Measurements from ENCODE around the gene BCHE. TPM values are rescaled to one million over a fixed set of nuclear protein-coding genes. Genes with fewer than 3 reads are reported as not detected.
"Not testable (repeated sequence)": the region's sequence is repeated elsewhere in the genome, so short reads cannot be mapped to it uniquely, and the experiment has no call there.

BCHE gene
- total RNA-seq, 1 donor from 2014 or later: 29.0 TPM

GRCh38 chr3:165817160-165817709 is 20.0 kb downstream of the BCHE start:
- no peak for DNase-seq (ENCODE audit: extremely low read depth, low read depth, low spot score)

- DNase-seq (ENCODE audit: extremely low read depth, low read depth, low spot score): no peak
Observed at GRCh38 chr3:165816209-165816608, 21.0 kb downstream of the BCHE start.

- DNase-seq (ENCODE audit: extremely low read depth, low read depth, low spot score): no peak
Observed at GRCh38 chr3:165815682-165816081, 21.5 kb downstream of the BCHE start.

- no peak for DNase-seq (ENCODE audit: extremely low read depth, low read depth, low spot score)
Observed at GRCh38 chr3:165814380-165814779, 22.8 kb downstream of the BCHE start.

GRCh38 chr3:165807937-165808336 is 29.3 kb downstream of the BCHE start:
- DNase-seq (ENCODE audit: extremely low read depth, low read depth, low spot score): not testable (repeated sequence)

GRCh38 chr3:165805946-165806561 is 31.2 kb downstream of the BCHE start:
- DNase-seq (ENCODE audit: extremely low read depth, low read depth, low spot score): no peak

GRCh38 chr3:165803471-165803870 is 33.8 kb downstream of the BCHE start:
- no peak for DNase-seq (ENCODE audit: extremely low read depth, low read depth, low spot score)

GRCh38 chr3:165800970-165801369 is 36.3 kb downstream of the BCHE start:
- DNase-seq (ENCODE audit: extremely low read depth, low read depth, low spot score): no peak

- no peak for DNase-seq (ENCODE audit: extremely low read depth, low read depth, low spot score)
Observed at GRCh38 chr3:165799026-165799425, 38.2 kb downstream of the BCHE start.

- DNase-seq (ENCODE audit: extremely low read depth, low read depth, low spot score): no peak
Observed at GRCh38 chr3:165797551-165797950, 39.7 kb downstream of the BCHE start.

GRCh38 chr3:165796701-165797100 is 40.5 kb downstream of the BCHE start:
- no peak for DNase-seq (ENCODE audit: extremely low read depth, low read depth, low spot score)

GRCh38 chr3:165788531-165788930 is 48.7 kb downstream of the BCHE start:
- DNase-seq (ENCODE audit: extremely low read depth, low read depth, low spot score): no peak

- no peak for DNase-seq (ENCODE audit: extremely low read depth, low read depth, low spot score)
Observed at GRCh38 chr3:165786013-165786412, 51.2 kb downstream of the BCHE start.

GRCh38 chr3:165784337-165784736 is 52.9 kb downstream of the BCHE start:
- no peak for DNase-seq (ENCODE audit: extremely low read depth, low read depth, low spot score)

- DNase-seq (ENCODE audit: extremely low read depth, low read depth, low spot score): no peak
Observed at GRCh38 chr3:165783383-165783782, 53.8 kb downstream of the BCHE start.

- no peak for DNase-seq (ENCODE audit: extremely low read depth, low read depth, low spot score)
Observed at GRCh38 chr3:165778891-165779290, 58.3 kb downstream of the BCHE start.

GRCh38 chr3:165778456-165778855 is 58.8 kb downstream of the BCHE start:
- DNase-seq (ENCODE audit: extremely low read depth, low read depth, low spot score): no peak

- no peak for DNase-seq (ENCODE audit: extremely low read depth, low read depth, low spot score)
Observed at GRCh38 chr3:165775824-165776223, 61.4 kb downstream of the BCHE start.

GRCh38 chr3:165770781-165771180 is 66.4 kb downstream of the BCHE start:
- no peak for DNase-seq (ENCODE audit: extremely low read depth, low read depth, low spot score)

GRCh38 chr3:165768680-165769079 is 68.5 kb downstream of the BCHE start:
- DNase-seq (ENCODE audit: extremely low read depth, low read depth, low spot score): no peak

GRCh38 chr3:165759041-165759440 is 78.2 kb downstream of the BCHE start:
- no peak for DNase-seq (ENCODE audit: extremely low read depth, low read depth, low spot score)

GRCh38 chr3:165755571-165755970 is 81.7 kb downstream of the BCHE start:
- DNase-seq (ENCODE audit: extremely low read depth, low read depth, low spot score): no peak

All from glomerular endothelial cell (primary cell).